ENCODE data around the gene NCK2. TPM values are rescaled to one million over a fixed set of nuclear protein-coding genes. Genes with fewer than 3 reads are reported as not detected.

Gene NCK2
- total and polyA plus RNA-seq, 2 of the 13 experiments (the other 11 are each of a cell fraction or from before 2014, with no cell fraction given), result 14.8 to 23.5 TPM

- TF ChIP-seq MLXIP (CRISPR knock-in tag; IDR thresholded peaks at IDR 0.05; ENCODE audit: borderline replicate concordance), result no peak
Observed at GRCh38 chr2:105907184-105907583, 162.5 kb downstream of the NCK2 start (continued).

- H3K27ac ChIP-seq (ENCODE audit: extremely low read length, insufficient read depth, low read length), result no peak overlapping the region
- H3K4me1 ChIP-seq (ENCODE audit: insufficient read depth, low read length), result peaks cover 43% of the 10 kb centered on the region
- WGBS (ENCODE audit: low lambda C conversion rate), result 33% methylated on average over 4 of the region's 4 CpGs
- BruUV-seq (replicated peaks), result no TSS peak
- FAIRE-seq (no peak), ATAC-seq (no peak), DNase-seq (ENCODE audit: low spot score) (no peak)
- no peak for TF ChIP-seq ZNF766 (CRISPR knock-in tag; IDR thresholded peaks at IDR 0.05; ENCODE audit: borderline replicate concordance)
- no peak for TF ChIP-seq PAXIP1 (CRISPR knock-in tag; conservative IDR thresholded peaks at IDR 0.05)
- 0 out of 2 replicates have a peak, but pooled peaks have one; percentile 14 for TF ChIP-seq ZNF776 (CRISPR knock-in tag; IDR thresholded peaks at IDR 0.05)
- no peaks in the 10 kb centered on the region for H3K79me2 ChIP-seq (ENCODE audit: insufficient read depth, low read length)
- H3K4me2 ChIP-seq (ENCODE audit: low read depth, low read length), result peak overlapping the region; percentile 29
- no peaks in the 10 kb centered on the region for H3K36me3 ChIP-seq (replicated peaks in 1 of 2; ENCODE audit: control insufficient read depth in 1 of 2, insufficient read depth in 2 of 2, low read length in 2 of 2)
- intact Hi-C loops (cut with micrococcal nuclease; ENCODE audit: unreplicated experiment), result no loop called here
- peak overlapping the region in 1 of 3 experiments; percentile 22; a peak in 1 of 6 replicates for H3K4me3 ChIP-seq (replicated peaks in 1 of 3; ENCODE audit: insufficient read depth in 1 of 3, low read depth in 2 of 3, low read length in 3 of 3)
- ChIA-PET POLR2A (interaction anchor here (2.9 kb wide), 1 partner anchor 10 kb away, joined by 9 read pairs; no protein-coding TSS in a partner anchor), CTCF (ENCODE audit: low intra/inter-chr PET ratio, low total read pairs) (no interaction called here)
- no peak overlapping the region for H3K9ac ChIP-seq (ENCODE audit: insufficient read depth, low read depth, low read length)
- H3K9me3 ChIP-seq (ENCODE audit: low read length), result no peaks in the 10 kb centered on the region
- H3K27me3 ChIP-seq (ENCODE audit: control insufficient read depth in 1 of 2, insufficient read depth in 2 of 2, low read length in 2 of 2), result no peaks in the 10 kb centered on the region; a peak in 1 of 5 replicates
- no peak overlapping the region for H2AFZ ChIP-seq (ENCODE audit: low read length)
- H4K20me1 ChIP-seq (ENCODE audit: insufficient read depth, low read length), result no peaks in the 10 kb centered on the region
- in situ Hi-C loops (cut with HindIII; ENCODE audit: extremely low pct_ligation_motif_present, low pct_unique_long_range_greater_than_20kb), result no loop called here
Observed at GRCh38 chr2:105909215-105909614, 164.5 kb downstream of the NCK2 start.

Measured in HepG2 (cell line).